Measurements from ENCODE around the gene S100A6.

- TF ChIP-seq CTCF (IDR thresholded peaks at IDR 0.05) (no peak), EZH2 (IDR thresholded peaks at IDR 0.05; ENCODE audit: borderline replicate concordance, insufficient read depth, low read depth, low read length, poor library complexity, severe bottlenecking) (no peak)
Measured at GRCh38 chr1:153571706-153572105, 35.9 kb upstream of the S100A6 start.
